Measurements from ENCODE around the gene PCNX1.
A peak's percentile ranks its signal among the peaks of the same experiment; 100 is the strongest.

The PCNX1 gene

GRCh38 chr14:70957710-70958109 lies 50.5 kb downstream of the PCNX1 start:
- no peak for DNase-seq (ENCODE audit: extremely low read depth, low read depth)
- no peak overlapping the region for H3K4me3 ChIP-seq (replicated peaks; ENCODE audit: low read depth, low read length)
- no peak for TF ChIP-seq CTCF (IDR thresholded peaks at IDR 0.05; ENCODE audit: low read depth, low read length, missing control alignments)

GRCh38 chr14:70962935-70963334 lies 55.7 kb downstream of the PCNX1 start:
- no peak for DNase-seq (ENCODE audit: extremely low read depth, low read depth)
- no peak overlapping the region for H3K4me3 ChIP-seq (replicated peaks; ENCODE audit: low read depth, low read length)
- TF ChIP-seq CTCF (IDR thresholded peaks at IDR 0.05; ENCODE audit: low read depth, low read length, missing control alignments): no peak

- H3K4me3 ChIP-seq (replicated peaks; ENCODE audit: low read depth, low read length): no peak overlapping the region
- TF ChIP-seq CTCF (IDR thresholded peaks at IDR 0.05; ENCODE audit: low read depth, low read length, missing control alignments): no peak
- DNase-seq (ENCODE audit: extremely low read depth, low read depth): no peak
These were observed 57.2 kb downstream of the PCNX1 start for GRCh38 chr14:70964492-70964891.

GRCh38 chr14:70971560-70971959 lies 64.3 kb downstream of the PCNX1 start:
- TF ChIP-seq CTCF (IDR thresholded peaks at IDR 0.05; ENCODE audit: low read depth, low read length, missing control alignments): no peak
- H3K4me3 ChIP-seq (replicated peaks; ENCODE audit: low read depth, low read length): no peak overlapping the region
- no peak for DNase-seq (ENCODE audit: extremely low read depth, low read depth)

- no peak overlapping the region for H3K4me3 ChIP-seq (replicated peaks; ENCODE audit: low read depth, low read length)
- DNase-seq (ENCODE audit: extremely low read depth, low read depth): peak; percentile 75
- TF ChIP-seq CTCF (IDR thresholded peaks at IDR 0.05; ENCODE audit: low read depth, low read length, missing control alignments): peak; percentile 88
These were observed 65.1 kb downstream of the PCNX1 start for GRCh38 chr14:70972107-70972976.

GRCh38 chr14:70976591-70976990 lies 69.3 kb downstream of the PCNX1 start:
- H3K4me3 ChIP-seq (replicated peaks; ENCODE audit: low read depth, low read length): no peak overlapping the region
- TF ChIP-seq CTCF (IDR thresholded peaks at IDR 0.05; ENCODE audit: low read depth, low read length, missing control alignments): no peak
- DNase-seq (ENCODE audit: extremely low read depth, low read depth): no peak

Data from HFF-Myc (cell line).